Psoas muscle (tissue), 8 donors: ENCODE data around the gene STAT4. TPM values are rescaled to one million over a fixed set of nuclear protein-coding genes. Genes with fewer than 3 reads are reported as not detected.

Experiments used
- ATAC-seq, 4 donors: fragments of 200-7000 bp; cut with Tn5 transposase; one replicate each; pipeline ENCODE4 v1.9.1; 2020; ENCODE audit warnings: moderate library complexity in 3 of 4, mild to moderate bottlenecking in 2 of 4
- DNase-seq, 2 donors: peaks; one replicate each; pipeline ENCODE4 v3.0.0-alpha.2; 2020
- H3K27ac ChIP-seq: fragments of 200-600 bp; one replicate; pipeline ENCODE4 v1.8.0; 2022
- H3K27me3 ChIP-seq, 3 donors: fragments of 200-600 bp in 1 of 3; one replicate each; pipeline versions ENCODE4 v1.6.1 to v1.8.0; 2013 to 2022; ENCODE audit warnings: low read length in 2 of 3, mild to moderate bottlenecking in 2 of 3, moderate library complexity in 1 of 3; ENCODE audit not compliant: insufficient read depth in 3 of 3
- H3K36me3 ChIP-seq, 2 donors: fragments of 200-600 bp in 1 of 2; one replicate each; pipeline versions ENCODE4 v1.6.1 to v1.8.0; 2013 to 2022; ENCODE audit warnings: low read depth in 1 of 2, mild to moderate bottlenecking in 1 of 2, moderate library complexity in 1 of 2; ENCODE audit not compliant: insufficient read depth in 1 of 2
- H3K4me1 ChIP-seq: fragments of 200-600 bp; one replicate; pipeline ENCODE4 v1.8.0; 2022
- H3K4me3 ChIP-seq: fragments of 200-600 bp; one replicate; pipeline ENCODE4 v1.8.0; 2022; ENCODE audit warnings: mild to moderate bottlenecking
- H3K9me3 ChIP-seq: fragments of 200-600 bp; one replicate; pipeline ENCODE4 v1.8.0; 2022
- CTCF ChIP-seq: fragments of 200-600 bp; IDR thresholded peaks from one replicate; pipeline ENCODE4 v1.8.0; 2022; ENCODE audit warnings: antibody characterized with exemption
- WGBS, 3 donors: extraction: QIAGEN DNeasy Blood & Tissue Kit; methylation state at CpG; one replicate each; pipeline versions ENCODE4 v1.1.6 to v1.1.7; 2013; 5-methylcytosine and 5-hydroxymethylcytosine counted together
- intact Hi-C, 2 donors: fragments of 100-400 bp; cut with DNase I; formaldehyde crosslinking; loops; one replicate each; pipeline versions ENCODE4 v1.11.0 to v1.14.2; 2022
- polyA plus RNA-seq, 3 donors: library from polyadenylated mRNA; stranded (reverse); fragments of 200-250 nt; gene quantifications; one replicate each; pipeline ENCODE4 v1.2.3, GENCODE V29; 2013
- total RNA-seq, 4 donors: library from RNA; stranded (reverse); fragmentation: NEBNext Ultra II Directional in 2 of 4; extraction: Animal tissue kit (Norgen Biotek cat#: 25700) in 2 of 4; gene quantifications; one replicate each; pipeline versions ENCODE4 v1.2.1 to v1.2.4, GENCODE V29; 2021 to 2023
- donor health status: healthy with polysubstance abuse.
- donor health status: DM: no; HTN: no; CAD: no; lungs with moderate emphysema.
- donor health status: Bipolar disorder and iron deficiency.
- donor health status: healthy.
- donor health status: DM: yes; HTN: yes; CAD: no.
- donor health status: DM: no; HTN: no; CAD: no.
- donor health status: DM: no; HTN: no; CAD: no.
- donor health status: DM: yes; HTN: yes; CAD: no.

The STAT4 gene
- total and polyA plus RNA-seq, 7 donors = 0.19 to 0.56 (median 0.30) TPM

- Histone ChIP-seq H3K4me1 (no peaks in the 10 kb centered on the region), H3K9me3 (no peaks in the 10 kb centered on the region), H3K27ac (no peak overlapping the region), H3K27me3 (no peaks in the 10 kb centered on the region), H3K4me3 (no peak overlapping the region), H3K36me3 (no peaks in the 10 kb centered on the region)
- no peak for DNase-seq
- 74 to 80% (median 77%) methylated on average over 8 of the region's 8 CpGs for WGBS, 3 donors
- intact Hi-C loops = no loop called here
- no peak for ATAC-seq
- TF ChIP-seq CTCF = no peak
Measured at GRCh38 chr2:191128172-191128910, 22.5 kb downstream of the STAT4 start.

- WGBS, 3 donors = 89 to 95% (median 91%) methylated on average over 3 of the region's 3 CpGs
- no peak for ATAC-seq
- Histone ChIP-seq H3K9me3 (no peaks in the 10 kb centered on the region), H3K36me3 (no peaks in the 10 kb centered on the region), H3K4me1 (no peaks in the 10 kb centered on the region), H3K27ac (no peak overlapping the region), H3K4me3 (no peak overlapping the region), H3K27me3 (no peaks in the 10 kb centered on the region)
- no peak for TF ChIP-seq CTCF
- no peak for DNase-seq
- intact Hi-C loops = no loop called here
Measured at GRCh38 chr2:191127235-191127634, 23.6 kb downstream of the STAT4 start.

- DNase-seq (no peak), ATAC-seq (no peak)
- Histone ChIP-seq H3K4me3 (no peak overlapping the region), H3K36me3 (no peaks in the 10 kb centered on the region), H3K27me3 (no peaks in the 10 kb centered on the region), H3K9me3 (no peaks in the 10 kb centered on the region), H3K4me1 (no peaks in the 10 kb centered on the region), H3K27ac (no peak overlapping the region)
- WGBS, 3 donors = 39 to 53% (median 49%) methylated on average over 4 of the region's 4 CpGs
- no peak for TF ChIP-seq CTCF
- intact Hi-C loops = no loop called here
Measured at GRCh38 chr2:191126386-191127085, 24.3 kb downstream of the STAT4 start.

GRCh38 chr2:191125646-191126045 is 25.1 kb downstream of the STAT4 start:
- Histone ChIP-seq H3K27ac (no peak overlapping the region), H3K36me3 (no peaks in the 10 kb centered on the region), H3K4me3 (no peak overlapping the region), H3K27me3 (no peaks in the 10 kb centered on the region), H3K9me3 (no peaks in the 10 kb centered on the region), H3K4me1 (no peaks in the 10 kb centered on the region)
- intact Hi-C loops = no loop called here
- WGBS, 3 donors = 45 to 50% (median 45%) methylated on average over 2 of the region's 2 CpGs
- TF ChIP-seq CTCF = no peak
- no peak for DNase-seq
- no peak for ATAC-seq
